HEK293T (cell line): Measurements from ENCODE around the gene SLC22A5.

Experiments used
- ELF4 ChIP-seq: fragments of 450-650 bp; IDR thresholded peaks from 2 replicates; pipeline ENCODE4 v1.6.1; 2017; ENCODE audit warnings: antibody characterized with exemption
- TARDBP ChIP-seq: fragments of 450-650 bp; IDR thresholded peaks from 2 replicates; pipeline ENCODE4 v1.6.1; 2016

GRCh38 chr5:132371603-132371994, 2.1 kb downstream of the SLC22A5 start:
- no peak for TF ChIP-seq TARDBP
- TF ChIP-seq ELF4 = no peak
